ENCODE measurements around the gene CCN6.

DNA sequence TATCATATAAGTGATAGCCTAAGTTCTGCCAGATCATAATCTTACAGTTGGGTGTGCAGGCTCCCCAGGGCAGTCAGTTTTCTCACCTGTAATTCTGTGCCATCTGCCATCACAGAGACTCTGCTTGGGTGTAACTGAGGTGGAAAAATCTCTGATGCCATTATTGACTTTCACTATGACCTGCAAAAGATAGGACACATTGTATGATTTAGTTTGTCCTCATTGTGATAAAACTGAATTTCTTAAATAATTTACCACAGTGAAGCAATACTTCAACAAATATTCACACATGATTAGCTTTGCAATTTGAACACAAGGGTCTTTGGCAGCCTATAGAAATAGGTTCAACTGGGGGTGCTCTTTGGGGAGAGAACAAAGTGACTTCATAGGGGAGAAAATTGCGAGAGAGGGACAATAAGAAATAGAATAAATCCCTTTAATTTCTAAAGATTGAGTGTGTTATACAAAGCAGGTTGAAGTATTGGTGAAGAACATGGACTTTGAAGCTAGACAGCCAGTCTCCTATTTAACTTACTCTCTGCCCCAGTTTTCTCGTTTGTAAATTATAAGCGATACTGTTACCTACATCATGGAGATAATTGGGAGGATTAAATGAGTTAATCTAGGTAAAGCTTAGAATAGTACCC, 60.8 kb downstream of the CCN6 start:
- TF ChIP-seq, protein P1, sequence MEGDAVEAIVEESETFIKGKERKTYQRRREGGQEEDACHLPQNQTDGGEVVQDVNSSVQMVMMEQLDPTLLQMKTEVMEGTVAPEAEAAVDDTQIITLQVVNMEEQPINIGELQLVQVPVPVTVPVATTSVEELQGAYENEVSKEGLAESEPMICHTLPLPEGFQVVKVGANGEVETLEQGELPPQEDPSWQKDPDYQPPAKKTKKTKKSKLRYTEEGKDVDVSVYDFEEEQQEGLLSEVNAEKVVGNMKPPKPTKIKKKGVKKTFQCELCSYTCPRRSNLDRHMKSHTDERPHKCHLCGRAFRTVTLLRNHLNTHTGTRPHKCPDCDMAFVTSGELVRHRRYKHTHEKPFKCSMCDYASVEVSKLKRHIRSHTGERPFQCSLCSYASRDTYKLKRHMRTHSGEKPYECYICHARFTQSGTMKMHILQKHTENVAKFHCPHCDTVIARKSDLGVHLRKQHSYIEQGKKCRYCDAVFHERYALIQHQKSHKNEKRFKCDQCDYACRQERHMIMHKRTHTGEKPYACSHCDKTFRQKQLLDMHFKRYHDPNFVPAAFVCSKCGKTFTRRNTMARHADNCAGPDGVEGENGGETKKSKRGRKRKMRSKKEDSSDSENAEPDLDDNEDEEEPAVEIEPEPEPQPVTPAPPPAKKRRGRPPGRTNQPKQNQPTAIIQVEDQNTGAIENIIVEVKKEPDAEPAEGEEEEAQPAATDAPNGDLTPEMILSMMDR (IDR thresholded peaks at IDR 0.05): no peak
- TF ChIP-seq POLR2A (IDR thresholded peaks at IDR 0.05): no peak
